ENCODE results near the gene CBLC. TPM values are rescaled to one million over a fixed set of nuclear protein-coding genes. Genes with fewer than 3 reads are reported as not detected.
"Not testable (repeated sequence)": the region's sequence is repeated elsewhere in the genome, so short reads cannot be mapped to it uniquely, and the experiment has no call there.

Gene CBLC
- total RNA-seq, 1 donor from 2014 or later, result not detected

DNA sequence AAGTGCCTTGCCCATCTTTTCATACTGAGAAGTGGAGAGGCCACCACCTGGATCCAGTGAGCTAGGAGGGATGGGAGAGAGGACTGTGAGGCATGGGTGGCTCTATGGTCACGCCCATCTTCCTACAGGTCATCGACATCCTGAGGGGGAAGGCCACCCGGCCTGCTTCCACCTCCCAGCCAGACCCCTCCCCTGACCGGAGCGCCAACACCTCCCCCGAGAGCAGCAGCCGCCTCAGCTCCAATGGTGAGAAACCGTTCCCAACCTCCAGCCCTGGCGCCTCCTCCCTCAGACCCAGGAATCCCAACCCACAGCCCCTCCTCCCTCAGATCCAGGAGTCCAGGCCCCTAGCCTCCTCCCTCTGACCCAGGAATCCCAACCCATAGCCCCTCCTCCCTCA, 19.1 kb upstream of the CBLC start:
- intact Hi-C loops (cut with DNase I), result no loop called here
- ATAC-seq, result no peak
- no peak for DNase-seq (ENCODE audit: low spot score)

DNA sequence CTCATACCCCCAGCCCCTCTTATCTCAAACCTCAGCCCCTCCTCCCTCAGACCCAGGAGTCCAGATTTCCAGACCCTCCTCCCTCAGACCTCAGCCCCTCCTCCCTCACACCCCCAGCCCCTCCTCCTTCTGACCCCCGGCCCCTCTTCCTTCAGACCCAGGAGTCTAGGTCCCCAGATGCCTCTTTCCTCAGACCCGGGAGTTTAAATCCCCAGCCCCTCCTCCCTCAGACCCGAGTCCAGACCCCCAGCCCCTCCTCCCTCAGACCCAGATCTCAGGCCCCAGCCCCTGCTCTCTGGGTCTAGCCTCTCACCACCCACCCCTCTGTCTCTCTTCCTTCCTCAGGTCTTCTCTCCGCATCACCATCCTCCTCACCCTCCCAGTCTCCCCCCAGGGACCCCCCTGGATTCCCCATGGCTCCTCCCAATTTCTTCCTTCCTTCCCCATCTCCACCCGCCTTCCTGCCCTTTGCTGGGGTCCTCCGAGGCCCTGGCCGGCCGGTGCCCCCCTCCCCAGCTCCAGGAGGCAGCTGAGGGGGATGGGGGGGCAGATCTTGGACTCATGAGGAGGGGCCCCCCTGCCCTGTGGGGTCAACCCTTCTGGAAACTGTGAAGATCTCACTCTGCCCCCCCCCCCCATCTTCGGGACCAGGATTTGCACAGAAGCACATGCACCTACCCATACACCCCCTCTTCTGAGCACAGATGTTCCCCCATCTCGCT, 18.4 kb upstream of the CBLC start:
- intact Hi-C loops (cut with DNase I), result no loop called here
- no peak for ATAC-seq
- no peak for DNase-seq (ENCODE audit: low spot score)

DNA sequence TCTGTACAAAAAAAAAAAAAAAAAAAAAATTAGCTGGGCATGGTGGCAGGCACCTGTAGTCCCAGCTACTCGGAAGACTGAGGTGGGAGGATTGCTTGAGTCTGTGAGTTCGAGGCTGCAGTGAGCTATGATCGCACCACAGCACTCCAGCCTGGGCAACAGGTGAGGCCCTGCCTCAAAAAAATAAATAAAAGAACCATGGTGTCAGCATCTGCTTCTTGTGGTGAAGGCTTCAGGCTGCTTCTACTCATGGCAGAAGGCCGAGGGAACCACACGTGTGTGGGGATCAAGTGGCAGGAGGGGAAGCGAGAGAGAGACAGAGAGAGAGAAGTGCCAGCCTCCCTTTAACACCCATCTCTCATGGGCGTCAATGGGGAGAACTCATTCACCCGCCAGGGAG, 15.7 kb upstream of the CBLC start:
- DNase-seq (ENCODE audit: low spot score) (no peak), ATAC-seq (no peak)
- intact Hi-C loops (cut with DNase I), result no loop called here

DNA sequence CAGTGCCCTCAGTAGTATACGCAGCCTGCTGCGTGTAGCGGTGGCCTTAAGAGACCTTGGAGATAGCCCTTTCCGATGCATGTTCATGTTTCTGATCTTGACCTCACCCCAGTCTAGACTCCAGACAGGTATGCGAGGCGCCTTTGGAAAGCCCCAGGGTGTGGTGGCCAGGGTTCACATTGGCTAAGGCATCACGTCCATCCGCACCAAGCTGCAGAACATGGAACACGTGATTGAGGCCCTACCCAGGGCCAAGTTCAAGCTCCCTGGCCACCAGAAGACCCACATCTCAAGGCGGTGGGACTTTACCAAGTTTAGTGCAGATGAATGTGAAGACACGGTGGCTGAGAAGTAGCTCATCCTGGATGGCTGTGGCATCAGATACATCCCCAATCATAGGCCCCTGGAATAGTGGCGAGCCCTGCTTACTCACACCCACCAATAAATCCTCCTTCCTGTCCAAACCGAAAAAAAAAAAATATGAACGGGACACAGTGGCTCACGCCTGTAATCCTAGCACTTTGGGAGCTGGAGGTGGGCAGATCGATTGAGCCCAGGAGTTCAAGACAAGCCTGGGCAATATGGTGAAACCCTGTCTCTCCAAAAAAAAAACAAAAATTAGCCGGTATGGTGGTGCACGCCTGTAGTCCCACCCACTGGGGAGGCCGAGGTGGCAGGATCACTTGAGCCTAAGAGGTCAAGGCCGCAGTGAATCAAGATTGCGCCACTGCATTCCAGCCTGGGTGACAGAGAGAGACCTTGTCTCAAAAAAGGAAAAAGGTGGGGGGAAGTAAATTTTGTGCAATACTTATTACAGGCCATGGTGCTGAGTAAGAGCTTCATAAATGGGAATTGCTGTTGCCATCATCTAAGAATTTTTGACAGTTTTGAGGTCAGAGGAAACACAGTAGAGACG, 12.4 kb upstream of the CBLC start:
- no peak for ATAC-seq
- intact Hi-C loops (cut with DNase I), result no loop called here
- DNase-seq (ENCODE audit: low spot score), result no peak

GRCh38 chr19:44765949-44766335, 11.7 kb upstream of the CBLC start:
- DNase-seq (ENCODE audit: low spot score), result no peak
- ATAC-seq, result no peak
- intact Hi-C loops (cut with DNase I), result no loop called here

DNA sequence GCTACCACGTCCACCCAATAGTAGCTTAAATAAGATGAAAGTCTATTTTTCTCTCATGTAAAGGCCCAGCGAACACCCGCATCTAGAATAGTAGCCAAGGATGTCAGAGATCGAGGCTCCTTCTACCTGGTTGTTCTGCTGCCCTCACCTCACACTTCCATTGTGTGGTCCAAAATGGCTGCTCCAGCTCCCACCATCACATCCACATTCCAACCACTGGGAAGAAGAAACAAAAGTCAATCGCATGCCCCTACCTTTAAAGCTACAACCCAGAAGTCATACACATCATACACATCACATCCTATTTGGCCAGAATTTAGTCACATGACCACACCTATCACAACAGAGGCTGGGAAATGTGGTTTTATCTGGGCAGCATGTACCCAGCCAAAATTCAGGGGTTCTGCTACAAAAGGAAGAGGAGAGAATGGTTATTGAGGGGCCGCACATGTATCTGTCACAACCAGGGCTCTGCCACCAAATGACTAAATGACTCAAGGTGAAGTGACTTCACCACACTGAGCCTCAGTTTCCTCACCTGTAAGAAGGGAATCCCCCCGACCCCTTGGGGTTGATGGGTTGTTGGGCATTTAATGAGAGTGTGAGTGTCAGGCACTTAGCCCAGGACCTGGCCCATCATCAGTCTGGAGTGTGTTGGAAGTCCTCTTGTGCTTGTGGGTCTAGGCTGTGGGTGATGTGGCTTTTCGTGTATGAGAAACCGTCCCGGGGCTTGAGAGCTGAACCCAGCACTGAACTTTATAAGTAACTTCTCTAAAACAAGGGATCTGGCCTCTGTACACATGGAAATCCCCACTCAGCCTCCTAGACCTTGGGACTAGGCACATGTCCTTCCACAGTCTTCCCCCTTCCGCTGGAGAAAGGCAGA, 10.2 kb upstream of the CBLC start:
- DNase-seq (ENCODE audit: low spot score) (no peak), ATAC-seq (no peak)
- intact Hi-C loops (cut with DNase I), result loop anchor here (2.0 kb wide), 1 partner anchor 43 kb away; no protein-coding TSS in a partner anchor

DNA sequence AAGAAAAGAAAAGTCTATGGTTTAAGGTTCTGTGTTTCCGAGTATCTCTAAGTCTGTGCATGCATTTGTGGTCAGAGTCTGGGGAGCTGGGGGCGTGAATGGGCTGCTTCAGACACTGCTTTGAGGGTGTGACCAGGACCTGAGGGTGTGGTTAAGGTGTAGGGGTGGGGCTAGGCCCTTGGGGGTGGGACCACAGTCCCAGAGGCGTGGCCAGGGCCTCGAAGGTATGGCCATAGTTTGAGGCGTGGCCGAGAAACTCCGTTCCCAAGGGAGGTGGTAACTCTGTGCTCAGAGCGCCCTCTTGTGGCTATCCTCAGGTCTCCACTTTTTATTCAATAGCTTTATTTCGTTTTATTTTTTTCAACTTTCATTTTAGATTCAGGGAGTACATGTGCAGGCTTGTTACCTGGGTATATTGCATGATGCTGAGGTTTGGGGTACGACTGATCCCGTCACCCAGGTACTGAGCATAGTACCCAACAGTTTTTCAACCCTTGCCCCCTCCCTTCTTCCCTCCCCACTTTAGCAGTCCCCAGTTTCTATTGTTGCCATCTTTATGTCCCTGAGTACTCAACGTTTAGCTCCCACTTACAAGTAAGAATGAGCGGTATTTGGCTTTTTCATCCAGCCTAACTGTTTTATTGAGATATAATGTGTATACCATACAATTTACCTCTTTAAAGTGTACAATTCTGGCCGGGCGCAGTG, 7.0 kb upstream of the CBLC start:
- DNase-seq (ENCODE audit: low spot score), result peak; percentile 95
- ATAC-seq, result peak; percentile 96
- intact Hi-C loops (cut with DNase I), result no loop called here

- DNase-seq (ENCODE audit: low spot score); ATAC-seq; intact Hi-C loops (cut with DNase I): not testable (repeated sequence)
These were observed 5.5 kb upstream of the CBLC start for GRCh38 chr19:44772144-44772543.

- intact Hi-C loops (cut with DNase I), result no loop called here
- ATAC-seq, result no peak
- DNase-seq (ENCODE audit: low spot score), result no peak
These were observed 4.7 kb upstream of the CBLC start for GRCh38 chr19:44772959-44773358.

GRCh38 chr19:44775676-44776240, 1.9 kb upstream of the CBLC start:
- intact Hi-C loops (cut with DNase I), result no loop called here
- DNase-seq (ENCODE audit: low spot score) (no peak), ATAC-seq (no peak)

DNA sequence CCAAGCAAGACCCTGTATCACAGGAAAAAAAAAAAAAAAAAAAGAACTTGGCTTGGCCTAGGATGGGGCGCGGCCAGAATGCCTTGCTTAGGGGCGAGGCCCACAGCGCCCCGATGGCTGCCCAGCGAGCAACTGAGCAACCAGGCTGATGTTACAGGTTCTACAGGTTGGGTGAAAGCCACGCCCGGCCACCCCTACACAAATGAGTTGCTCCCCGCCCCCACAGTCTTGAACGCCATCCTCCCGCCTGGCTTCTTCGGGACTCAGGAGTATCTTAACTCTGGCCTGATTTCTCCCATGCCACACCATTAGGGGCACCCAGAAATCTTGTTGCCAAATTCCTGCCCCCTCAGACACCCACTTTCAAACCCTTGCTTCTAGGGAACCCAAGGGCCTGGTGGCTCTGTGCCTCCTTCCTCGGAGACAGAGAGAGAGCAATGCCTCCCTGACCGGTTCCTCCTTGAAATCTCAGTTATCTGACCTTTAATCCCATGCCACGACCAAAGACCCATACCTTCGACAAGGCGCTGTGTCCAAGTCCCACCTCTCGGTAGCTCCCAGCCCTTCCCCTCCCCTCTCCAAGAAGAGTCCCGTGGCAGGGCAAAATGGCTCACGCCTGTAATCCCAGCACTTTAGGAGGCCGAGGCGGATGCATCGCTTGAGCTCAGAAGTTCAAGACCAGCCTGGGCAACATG, 1.1 kb upstream of the CBLC start:
- intact Hi-C loops (cut with DNase I), result no loop called here
- no peak for ATAC-seq

DNA sequence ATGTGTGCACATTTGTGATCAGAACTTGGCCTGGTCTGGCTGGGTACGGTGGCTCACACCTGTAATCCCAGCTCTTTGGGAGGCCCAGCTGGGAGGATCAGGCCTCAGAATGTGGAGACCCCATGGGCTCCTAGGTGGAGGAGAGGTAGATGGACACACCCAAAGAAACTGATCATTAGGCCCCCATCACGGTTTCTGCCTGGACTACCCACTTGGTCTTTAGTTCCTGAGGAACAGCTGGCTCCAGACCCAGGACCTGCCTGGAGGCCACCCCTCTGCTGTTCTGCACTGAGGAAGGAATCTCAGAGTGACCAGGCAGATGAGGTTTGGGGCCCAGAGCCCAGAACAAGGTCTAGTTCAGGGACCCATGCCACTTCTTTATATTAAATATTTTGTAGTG, 1.5 kb downstream of the CBLC start:
- DNase-seq (ENCODE audit: low spot score), result no peak
- no peak for ATAC-seq
- intact Hi-C loops (cut with DNase I), result no loop called here

More for the DNA sequence above, 1.1 kb upstream of the CBLC start:
- no peak for DNase-seq (ENCODE audit: low spot score)

DNA sequence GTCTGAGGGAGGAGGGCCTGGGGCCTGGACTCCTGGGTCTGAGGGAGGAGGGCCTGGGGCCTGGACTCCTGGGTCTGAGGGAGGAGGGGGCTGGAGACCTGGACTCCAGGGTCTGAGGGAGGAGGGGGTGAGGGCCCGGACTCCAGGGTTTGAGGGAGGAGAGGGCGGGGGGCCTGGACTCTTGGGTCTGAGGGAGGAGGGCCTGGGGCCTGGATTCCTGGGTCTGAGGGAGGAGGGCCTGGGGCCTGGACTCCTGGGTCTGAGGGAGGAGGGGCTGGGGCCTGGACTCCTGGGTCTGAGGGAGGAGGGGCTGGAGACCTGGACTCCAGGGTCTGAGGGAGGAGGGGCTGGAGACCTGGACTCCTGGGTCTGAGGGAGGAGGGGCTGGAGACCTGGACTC, 4.0 kb downstream of the CBLC start:
- ATAC-seq; intact Hi-C loops (cut with DNase I); DNase-seq (ENCODE audit: low spot score): not testable (repeated sequence)

- intact Hi-C loops (cut with DNase I), result no loop called here
- ATAC-seq (no peak), DNase-seq (ENCODE audit: low spot score) (no peak)
These were observed 5.0 kb downstream of the CBLC start for GRCh38 chr19:44782729-44783128.

GRCh38 chr19:44783545-44783944, 5.9 kb downstream of the CBLC start:
- ATAC-seq, result no peak
- DNase-seq (ENCODE audit: low spot score), result no peak
- intact Hi-C loops (cut with DNase I), result no loop called here

DNA sequence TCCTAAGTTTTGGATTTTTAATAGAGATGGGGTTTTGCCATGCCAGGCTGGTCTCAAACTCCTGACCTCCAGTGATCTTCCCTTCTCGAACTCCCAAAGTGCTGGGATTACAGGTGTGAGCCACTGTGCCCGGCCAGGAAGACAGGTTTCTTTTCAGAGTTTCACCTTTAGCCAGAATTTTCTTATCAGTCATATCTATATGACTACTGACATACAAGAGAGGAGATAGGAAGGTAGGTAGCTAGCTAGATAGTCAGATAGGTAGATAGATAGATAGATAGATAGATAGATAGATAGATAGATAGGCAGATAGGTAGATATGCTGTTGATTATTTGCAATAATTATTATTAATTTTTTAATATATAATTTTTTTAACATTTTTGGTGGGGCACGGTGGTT, 7.6 kb downstream of the CBLC start:
- ATAC-seq (no peak), DNase-seq (ENCODE audit: low spot score) (no peak)
- intact Hi-C loops (cut with DNase I), result loop anchor here (5.0 kb wide), 1 partner anchor 57 kb away; no protein-coding TSS in a partner anchor

- no peak for DNase-seq (ENCODE audit: low spot score)
- intact Hi-C loops (cut with DNase I), result loop anchor here (5.0 kb wide), 1 partner anchor 56 kb away; no protein-coding TSS in a partner anchor
- ATAC-seq, result no peak
These were observed 8.3 kb downstream of the CBLC start for GRCh38 chr19:44785993-44786392.

- no peak for DNase-seq (ENCODE audit: low spot score)
- no peak for ATAC-seq
- intact Hi-C loops (cut with DNase I), result loop anchor here (5.0 kb wide), 1 partner anchor 53 kb away; no protein-coding TSS in a partner anchor
These were observed 11.3 kb downstream of the CBLC start for GRCh38 chr19:44788971-44789370.
